Skin epidermis (tissue), 12 donors: ENCODE results near the gene NAXE.

Source experiments
- H3K27ac ChIP-seq, 21 experiments: fragments of 200-600 bp; sonication (generic) in 11 of 21; one replicate each; pipeline ENCODE4 v1.5.0; 2020; ENCODE audit warnings: mild to moderate bottlenecking in 3 of 21, inconsistent platforms in 2 of 21, moderate library complexity in 2 of 21
- H3K4me3 ChIP-seq, 7 experiments: fragments of 200-600 bp; sonication (generic) in 2 of 7; one replicate each; pipeline ENCODE4 v1.5.0; 2020; ENCODE audit warnings: inconsistent platforms in 2 of 7, mild to moderate bottlenecking in 2 of 7, moderate library complexity in 1 of 7

The NAXE gene

DNA sequence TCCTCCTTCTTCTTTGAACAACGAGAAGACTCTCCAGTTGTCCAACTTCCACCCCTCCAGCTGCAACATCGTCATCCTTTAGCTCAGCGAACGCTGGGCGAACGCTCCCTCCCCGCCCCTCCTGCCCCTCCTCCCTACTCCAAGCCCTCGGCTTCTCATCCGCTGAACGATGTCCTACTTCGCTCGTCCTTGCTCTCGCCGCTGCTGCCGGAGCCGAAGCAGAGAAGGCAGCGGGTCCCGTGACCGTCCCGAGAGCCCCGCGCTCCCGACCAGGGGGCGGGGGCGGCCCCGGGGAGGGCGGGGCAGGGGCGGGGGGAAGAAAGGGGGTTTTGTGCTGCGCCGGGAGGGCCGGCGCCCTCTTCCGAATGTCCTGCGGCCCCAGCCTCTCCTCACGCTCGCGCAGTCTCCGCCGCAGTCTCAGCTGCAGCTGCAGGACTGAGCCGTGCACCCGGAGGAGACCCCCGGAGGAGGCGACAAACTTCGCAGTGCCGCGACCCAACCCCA lies 50.2 kb downstream of the NAXE start, which contains the start of gene BCAN:
Gene BCAN (plus strand): TSS at position 357 of the 504 bp plus-strand sequence. CDS start 3,938 bp downstream, outside the sequence.
- peak within 1 kb of the TSS in 2 of 7 experiments; percentile 27 to 30 for H3K4me3 ChIP-seq
- peak within 1 kb of the TSS in 1 of 21 experiments; percentile 11 for H3K27ac ChIP-seq

DNA sequence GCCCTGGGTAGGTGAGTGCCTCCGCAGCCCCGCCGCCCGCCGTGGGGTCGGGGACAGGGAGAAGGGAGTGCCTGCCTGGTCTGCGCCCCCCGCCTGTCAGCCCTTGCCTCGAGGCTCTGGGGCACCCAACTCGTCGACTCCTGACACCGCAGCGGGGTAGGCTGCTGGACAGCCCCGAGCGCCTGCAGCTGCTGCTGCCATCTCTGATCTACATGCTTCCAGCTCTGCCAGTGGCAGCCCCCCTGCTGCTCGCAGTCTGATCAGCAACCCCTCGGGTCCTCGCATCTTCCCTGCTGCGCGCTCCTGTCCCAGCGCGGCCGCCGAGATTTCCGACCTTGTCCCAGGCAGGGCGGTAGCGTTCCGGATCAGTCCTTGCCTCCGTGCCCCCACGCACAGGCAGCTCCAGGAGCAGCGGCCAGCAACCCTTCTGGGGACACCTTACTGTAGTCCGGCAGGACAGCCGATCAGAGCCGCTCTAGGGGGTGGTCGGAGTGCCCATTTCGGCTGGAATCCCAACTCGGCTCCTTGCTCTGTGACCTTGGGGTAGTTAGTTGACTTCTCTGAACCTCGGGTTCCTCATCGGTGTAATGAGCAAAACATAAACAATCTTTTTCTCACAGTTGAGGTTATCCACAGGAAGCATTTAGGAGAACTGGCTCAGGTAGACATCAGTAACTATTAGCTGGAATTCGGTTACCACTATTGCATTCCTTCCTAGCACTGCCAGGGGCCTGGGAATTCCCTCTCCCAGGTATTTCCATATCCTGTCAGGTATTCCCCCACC lies 50.9 kb downstream of the NAXE start:
- Histone ChIP-seq H3K27ac (peak overlapping the region in 1 of 21 experiments; percentile 11), H3K4me3 (peak overlapping the region in 2 of 7 experiments; percentile 27 to 30)

DNA sequence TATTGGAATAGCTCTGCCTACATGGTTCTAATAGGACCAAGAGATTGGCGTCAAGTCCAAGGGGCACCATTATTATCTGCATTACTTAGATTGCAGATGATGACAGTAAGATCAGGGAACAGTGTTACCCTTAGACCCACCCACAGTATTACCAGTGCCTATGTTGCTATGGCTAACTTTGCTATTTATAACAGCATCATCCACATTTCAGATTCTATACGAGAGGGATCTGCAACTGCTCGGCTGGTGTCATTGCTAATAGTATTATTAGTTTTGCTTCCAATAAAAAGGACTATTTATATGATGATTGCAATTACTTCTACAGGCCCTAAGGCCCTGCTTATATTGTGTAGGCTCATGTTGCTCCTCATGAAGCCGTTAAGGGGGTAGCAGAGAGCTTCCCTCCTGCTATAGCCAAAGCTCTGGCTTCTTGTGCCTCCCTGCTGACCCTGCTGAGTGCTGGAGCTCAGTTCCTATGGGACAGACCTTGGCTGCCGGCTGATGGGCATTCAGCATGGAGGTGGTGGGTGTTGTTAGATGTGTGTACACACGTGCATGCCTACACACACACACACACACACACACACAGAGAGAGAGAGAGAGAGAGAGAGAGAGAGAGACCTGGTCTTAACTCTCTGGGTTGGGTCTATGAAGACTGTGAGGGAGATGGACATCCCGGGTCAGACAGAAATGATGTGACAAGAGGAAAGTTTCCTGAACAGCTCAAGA lies 51.6 kb downstream of the NAXE start:
- no peak overlapping the region for H3K27ac ChIP-seq

DNA sequence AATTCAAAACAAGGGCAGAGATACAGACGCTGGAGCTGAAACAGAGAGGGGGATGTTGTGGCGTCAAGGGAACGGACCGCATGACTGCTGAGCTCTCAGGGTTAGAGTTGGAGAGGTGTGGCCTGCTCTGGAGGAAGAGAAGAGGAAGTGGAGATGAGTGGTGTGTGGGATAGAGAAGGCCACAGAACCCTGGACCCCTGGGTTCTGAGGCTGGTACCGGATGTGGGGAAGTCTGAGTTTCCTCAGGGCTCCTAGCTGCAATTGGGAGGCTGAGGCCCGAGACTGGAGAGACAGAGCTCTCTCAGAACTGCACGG lies 52.2 kb downstream of the NAXE start:
- Histone ChIP-seq H3K4me3 (no peak overlapping the region), H3K27ac (no peak overlapping the region)

More for the DNA sequence above, 51.6 kb downstream of the NAXE start:
- no peak overlapping the region for H3K4me3 ChIP-seq
